Osteocyte (in vitro differentiated cells): ENCODE measurements around the gene GPC3. TPM values are rescaled to one million over a fixed set of nuclear protein-coding genes. Genes with fewer than 3 reads are reported as not detected.

Experiments
- DNase-seq: peaks from one replicate; pipeline ENCODE4 v3.0.0; 2021; ENCODE audit warnings: mixed read lengths; ENCODE audit not compliant: unreplicated experiment; ENCODE audit errors: extremely low spot score
- H3K27ac Mint-ChIP-seq: one replicate; pipeline ENCODE4 v1.8.0; 2021; ENCODE audit warnings: mild to moderate bottlenecking, mixed read lengths; ENCODE audit not compliant: unreplicated experiment
- H3K27me3 Mint-ChIP-seq: one replicate; pipeline ENCODE4 v1.8.0; 2021; ENCODE audit warnings: mixed read lengths; ENCODE audit not compliant: unreplicated experiment
- H3K36me3 Mint-ChIP-seq: one replicate; pipeline ENCODE4 v1.8.0; 2021; ENCODE audit warnings: mixed read lengths; ENCODE audit not compliant: unreplicated experiment
- H3K4me1 Mint-ChIP-seq: one replicate; pipeline ENCODE4 v1.8.0; 2021; ENCODE audit warnings: mixed read lengths; ENCODE audit not compliant: unreplicated experiment
- H3K4me3 Mint-ChIP-seq: one replicate; pipeline ENCODE4 v1.8.0; 2021; ENCODE audit warnings: mild to moderate bottlenecking, moderate library complexity, mixed read lengths; ENCODE audit not compliant: unreplicated experiment
- H3K9me3 Mint-ChIP-seq: one replicate; pipeline ENCODE4 v1.8.0; 2021; ENCODE audit warnings: mixed read lengths; ENCODE audit not compliant: unreplicated experiment
- CTCF ChIP-seq: fragments of 200-600 bp; sonication (generic); IDR thresholded peaks from 2 replicates; pipeline ENCODE4 v1.5.0; 2021; ENCODE audit warnings: antibody characterized with exemption, mild to moderate bottlenecking, moderate library complexity
- total RNA-seq: library from RNA; stranded (reverse); gene quantifications from 2 replicates; pipeline ENCODE4 v1.2.1, GENCODE V29; 2021

GPC3 gene
- total RNA-seq, 1 donor from 2014 or later = 19.6 TPM

GRCh38 chrX:133654811-133655210 is 330.6 kb downstream of the GPC3 start:
- H3K4me1 Mint-ChIP-seq = peaks cover 22% of the 10 kb centered on the region
- no peak for TF ChIP-seq CTCF
- no peaks in the 10 kb centered on the region for H3K36me3 Mint-ChIP-seq
- no peak for DNase-seq
- H3K9me3 Mint-ChIP-seq = no peaks in the 10 kb centered on the region
- no peaks in the 10 kb centered on the region for H3K27me3 Mint-ChIP-seq
- no peak overlapping the region for H3K4me3 Mint-ChIP-seq
- no peak overlapping the region for H3K27ac Mint-ChIP-seq

- no peak overlapping the region for H3K27ac Mint-ChIP-seq
- no peak for DNase-seq
- no peaks in the 10 kb centered on the region for H3K27me3 Mint-ChIP-seq
- H3K9me3 Mint-ChIP-seq = no peaks in the 10 kb centered on the region
- H3K4me3 Mint-ChIP-seq = no peak overlapping the region
- H3K36me3 Mint-ChIP-seq = no peaks in the 10 kb centered on the region
- H3K4me1 Mint-ChIP-seq = peaks cover 21% of the 10 kb centered on the region
- no peak for TF ChIP-seq CTCF
Measured at GRCh38 chrX:133653358-133653757, 332.0 kb downstream of the GPC3 start.

- peaks cover 19% of the 10 kb centered on the region for H3K4me1 Mint-ChIP-seq
- no peak overlapping the region for H3K4me3 Mint-ChIP-seq
- DNase-seq = no peak
- no peaks in the 10 kb centered on the region for H3K27me3 Mint-ChIP-seq
- TF ChIP-seq CTCF = no peak
- no peaks in the 10 kb centered on the region for H3K36me3 Mint-ChIP-seq
- no peak overlapping the region for H3K27ac Mint-ChIP-seq
- H3K9me3 Mint-ChIP-seq = no peaks in the 10 kb centered on the region
Measured at GRCh38 chrX:133652185-133652584, 333.2 kb downstream of the GPC3 start.

- no peak for DNase-seq
- Mint-ChIP-seq H3K27ac (no peak overlapping the region), H3K27me3 (no peaks in the 10 kb centered on the region), H3K9me3 (no peaks in the 10 kb centered on the region), H3K4me3 (no peak overlapping the region), H3K36me3 (no peaks in the 10 kb centered on the region), H3K4me1 (peaks cover 8% of the 10 kb centered on the region)
- no peak for TF ChIP-seq CTCF
Measured at GRCh38 chrX:133650239-133650638, 335.2 kb downstream of the GPC3 start.

- Mint-ChIP-seq H3K27ac (no peak overlapping the region), H3K4me1 (peaks cover 11% of the 10 kb centered on the region), H3K9me3 (no peaks in the 10 kb centered on the region), H3K36me3 (no peaks in the 10 kb centered on the region), H3K4me3 (no peak overlapping the region), H3K27me3 (no peaks in the 10 kb centered on the region)
- DNase-seq = no peak
- no peak for TF ChIP-seq CTCF
Measured at GRCh38 chrX:133649651-133650050, 335.7 kb downstream of the GPC3 start.
